ENCODE results near the gene SYT15.
A peak's percentile ranks its signal among the peaks of the same experiment; 100 is the strongest.

The SYT15 gene

DNA sequence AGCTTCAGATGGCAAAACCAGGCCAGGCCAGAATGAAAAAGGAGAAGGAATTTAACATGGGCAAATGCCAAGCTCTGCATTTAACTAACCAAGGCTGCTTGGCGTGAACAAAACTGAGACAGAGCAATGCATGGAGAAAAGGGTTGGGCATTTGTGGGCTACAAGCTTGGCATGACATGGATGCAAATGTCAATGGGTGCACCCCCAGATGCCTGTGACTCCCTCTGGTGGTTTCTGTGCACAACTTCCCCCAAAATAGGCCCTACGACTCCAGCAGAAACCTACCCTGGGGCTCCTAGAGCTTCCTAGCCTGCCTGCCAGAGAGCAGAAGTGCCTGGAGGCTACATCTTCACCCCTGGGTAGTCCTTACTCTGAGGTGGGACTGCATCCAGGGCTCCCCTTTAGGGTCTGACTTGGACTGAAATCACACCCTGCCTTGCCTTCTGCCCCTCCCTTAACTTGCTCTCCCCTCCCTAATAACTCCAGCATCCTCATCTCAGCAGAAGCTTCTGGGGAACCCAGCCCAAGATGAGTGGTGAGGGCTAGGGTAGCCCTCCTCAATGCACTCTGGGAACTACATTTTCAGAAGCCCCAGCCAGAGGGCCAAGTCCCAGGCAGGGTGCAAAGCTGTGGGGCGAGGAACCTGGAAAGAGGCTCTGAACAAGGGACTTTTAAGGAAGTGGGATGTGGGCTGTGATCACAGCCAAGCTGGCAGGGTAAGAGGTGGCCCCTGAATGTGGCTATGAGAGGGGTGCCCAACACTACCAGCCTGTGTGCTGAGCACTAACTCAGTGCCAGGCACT lies 33.7 kb upstream of the SYT15 start:
- no peak for DNase-seq (ENCODE audit: low read depth, low spot score)

DNA sequence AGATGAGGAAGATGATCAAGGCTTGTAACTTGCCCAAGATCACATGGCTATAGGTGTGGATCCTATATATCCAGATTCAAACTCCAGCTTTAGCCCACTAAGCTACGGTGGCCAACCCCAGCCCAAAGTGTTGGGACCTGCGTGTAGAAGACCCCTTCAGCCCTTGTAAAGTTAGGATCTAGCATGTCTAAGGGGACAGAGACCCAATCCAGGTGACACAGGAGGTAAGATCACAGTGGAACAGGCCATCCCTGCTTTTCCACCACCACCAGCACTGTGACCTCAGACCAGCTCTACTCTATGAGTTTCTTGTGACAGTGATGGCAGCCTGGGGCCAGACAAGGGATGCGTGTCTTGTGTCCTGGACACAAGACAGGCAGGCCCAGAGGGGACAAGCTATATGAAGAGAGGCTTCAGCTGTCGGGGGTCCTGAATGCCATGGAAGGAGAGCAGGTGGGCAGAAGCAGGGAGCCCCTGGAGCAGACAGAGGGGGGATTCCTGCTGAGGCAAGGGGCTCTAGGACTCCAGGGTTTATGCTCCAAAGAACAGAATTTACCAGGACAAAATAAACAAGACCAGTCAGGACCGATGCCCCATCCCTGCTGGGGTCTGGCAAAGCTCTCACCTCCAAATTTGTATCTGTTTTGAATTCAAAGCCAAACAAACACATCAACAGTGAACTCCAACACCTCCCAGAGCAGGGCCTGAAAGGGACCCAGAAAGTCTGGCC lies 32.9 kb upstream of the SYT15 start:
- no peak for DNase-seq (ENCODE audit: low read depth, low spot score)

DNA sequence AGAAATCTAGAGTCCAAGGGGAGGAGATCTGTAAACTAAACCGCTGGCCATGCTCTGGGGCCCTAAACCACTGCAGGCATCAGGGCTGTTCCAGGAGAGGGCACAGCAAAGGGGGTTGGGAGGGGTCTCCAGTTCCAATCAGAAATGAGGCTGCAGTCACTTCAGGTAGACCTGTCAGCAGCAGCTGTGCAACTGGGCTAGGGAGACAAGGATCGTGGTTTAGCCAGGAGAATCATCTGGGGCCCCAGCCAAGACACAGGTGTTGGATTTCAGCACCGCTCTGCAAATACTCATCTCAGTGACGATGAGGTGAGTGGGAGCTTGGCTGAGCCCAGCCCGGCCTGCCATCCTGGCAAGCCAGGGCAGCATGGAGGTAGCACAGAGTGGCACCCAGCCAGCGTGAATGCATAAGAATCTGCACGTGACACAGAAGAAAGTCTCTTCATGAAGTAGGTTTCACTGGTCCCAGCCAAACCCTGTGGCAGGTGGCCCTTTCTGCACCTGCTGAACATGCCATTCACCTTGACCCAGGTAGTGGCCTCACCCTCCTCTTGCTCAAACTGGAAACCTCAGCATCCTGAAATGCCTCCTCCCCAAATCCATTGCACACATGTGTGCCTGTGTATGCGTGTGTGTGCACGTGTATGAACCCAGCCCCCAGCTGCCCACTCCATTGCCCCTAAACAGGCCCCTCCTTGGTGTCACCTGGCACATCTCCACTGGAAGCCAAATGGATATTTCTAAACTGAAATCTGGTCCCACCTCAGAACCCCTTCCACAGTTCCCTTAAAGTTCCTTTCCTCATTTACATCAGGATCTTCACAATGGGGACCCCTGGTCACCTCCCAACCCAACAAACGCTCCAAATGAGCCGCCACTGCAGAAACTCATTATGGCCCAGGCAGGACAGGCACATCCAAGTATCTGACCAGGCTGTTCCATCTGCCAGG lies 32.1 kb upstream of the SYT15 start:
- no peak for DNase-seq (ENCODE audit: low read depth, low spot score)

GRCh38 chr10:46547541-46548497 lies 31.1 kb upstream of the SYT15 start:
- DNase-seq (ENCODE audit: low read depth, low spot score), result no peak

- no peak for DNase-seq (ENCODE audit: low read depth, low spot score)
These were observed 30.3 kb upstream of the SYT15 start for GRCh38 chr10:46548498-46549090.

- peak; percentile 0 for DNase-seq (ENCODE audit: low read depth, low spot score)
These were observed 29.5 kb upstream of the SYT15 start for GRCh38 chr10:46549171-46550075.

DNA sequence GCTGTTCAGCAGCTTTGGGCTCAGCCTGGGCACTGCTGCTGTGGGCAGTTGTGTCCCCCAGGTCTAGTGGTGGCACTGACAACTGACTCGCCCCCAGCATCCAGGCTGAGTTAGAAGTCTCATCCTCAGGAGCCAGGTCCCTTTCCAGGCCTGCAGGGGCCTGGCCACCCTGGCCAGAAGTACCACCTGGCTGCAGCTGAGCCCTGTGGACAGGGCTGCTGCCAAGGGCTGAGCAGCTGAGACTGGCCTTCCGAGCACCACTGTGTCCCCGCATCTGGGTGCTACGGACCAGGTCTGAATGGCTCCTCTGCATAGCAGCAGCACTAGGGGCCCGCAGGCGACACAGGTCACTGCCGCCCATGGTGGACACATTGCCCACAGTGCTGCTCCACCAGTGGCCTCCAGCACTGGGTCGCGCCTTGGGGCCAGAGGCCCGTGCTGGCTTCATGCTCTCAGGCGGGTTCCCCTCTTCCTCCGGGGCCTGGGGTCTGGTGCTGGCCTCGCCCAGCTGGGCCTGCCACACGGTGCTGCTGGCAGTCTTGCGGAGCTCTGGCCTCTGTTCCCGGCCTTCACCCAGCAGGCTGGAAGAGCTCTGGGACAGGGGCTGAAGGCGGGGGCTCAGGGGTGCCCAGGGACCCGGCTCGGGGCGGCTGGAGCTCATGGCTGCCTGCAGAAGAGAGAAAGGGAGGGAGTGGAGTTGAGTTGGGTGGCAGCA lies 28.7 kb upstream of the SYT15 start:
- no peak for DNase-seq (ENCODE audit: low read depth, low spot score)

GRCh38 chr10:46550795-46551700 lies 27.9 kb upstream of the SYT15 start:
- no peak for DNase-seq (ENCODE audit: low read depth, low spot score)

DNA sequence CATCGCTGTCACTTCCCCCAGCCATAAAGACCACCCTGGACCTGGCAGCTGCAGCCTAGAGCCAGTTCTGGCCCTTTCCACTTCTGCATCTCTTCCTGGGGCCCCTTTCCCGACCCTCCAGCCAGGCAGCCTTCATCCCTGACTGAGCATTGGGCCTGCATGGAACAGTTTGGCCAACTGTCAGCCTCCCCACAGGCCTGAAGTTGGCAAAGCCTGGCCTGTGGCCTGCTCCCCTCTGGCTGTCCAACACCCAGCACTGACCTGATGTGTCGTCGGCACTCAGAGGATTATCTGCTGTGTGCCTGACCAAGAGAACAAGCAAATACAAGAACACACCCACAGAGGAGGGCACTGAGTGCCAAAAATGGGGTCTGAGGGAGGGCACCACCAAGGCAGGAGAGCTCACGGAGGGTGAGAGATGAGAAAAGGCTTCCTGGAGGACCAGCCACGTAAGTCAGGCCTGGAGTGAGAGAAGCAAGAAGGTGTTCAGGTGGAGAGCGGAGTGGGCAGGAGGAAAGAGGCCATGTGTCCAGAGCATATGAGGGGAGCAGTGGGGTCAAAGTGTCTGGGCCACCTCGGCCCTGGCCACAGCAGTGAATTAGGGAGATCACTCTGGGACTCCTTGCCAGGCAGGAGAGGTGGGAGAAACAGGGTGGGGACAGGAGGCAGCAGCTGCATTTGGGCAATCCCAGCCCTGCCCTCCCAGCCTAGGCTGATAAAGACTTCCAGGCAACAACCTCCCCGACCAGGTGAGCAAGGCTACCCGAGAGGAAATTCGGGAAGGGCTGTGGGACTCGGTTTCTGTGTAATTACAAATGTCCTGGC lies 27.0 kb upstream of the SYT15 start:
- no peak for DNase-seq (ENCODE audit: low read depth, low spot score)

GRCh38 chr10:46552526-46553237 lies 26.2 kb upstream of the SYT15 start:
- DNase-seq (ENCODE audit: low read depth, low spot score), result no peak

DNA sequence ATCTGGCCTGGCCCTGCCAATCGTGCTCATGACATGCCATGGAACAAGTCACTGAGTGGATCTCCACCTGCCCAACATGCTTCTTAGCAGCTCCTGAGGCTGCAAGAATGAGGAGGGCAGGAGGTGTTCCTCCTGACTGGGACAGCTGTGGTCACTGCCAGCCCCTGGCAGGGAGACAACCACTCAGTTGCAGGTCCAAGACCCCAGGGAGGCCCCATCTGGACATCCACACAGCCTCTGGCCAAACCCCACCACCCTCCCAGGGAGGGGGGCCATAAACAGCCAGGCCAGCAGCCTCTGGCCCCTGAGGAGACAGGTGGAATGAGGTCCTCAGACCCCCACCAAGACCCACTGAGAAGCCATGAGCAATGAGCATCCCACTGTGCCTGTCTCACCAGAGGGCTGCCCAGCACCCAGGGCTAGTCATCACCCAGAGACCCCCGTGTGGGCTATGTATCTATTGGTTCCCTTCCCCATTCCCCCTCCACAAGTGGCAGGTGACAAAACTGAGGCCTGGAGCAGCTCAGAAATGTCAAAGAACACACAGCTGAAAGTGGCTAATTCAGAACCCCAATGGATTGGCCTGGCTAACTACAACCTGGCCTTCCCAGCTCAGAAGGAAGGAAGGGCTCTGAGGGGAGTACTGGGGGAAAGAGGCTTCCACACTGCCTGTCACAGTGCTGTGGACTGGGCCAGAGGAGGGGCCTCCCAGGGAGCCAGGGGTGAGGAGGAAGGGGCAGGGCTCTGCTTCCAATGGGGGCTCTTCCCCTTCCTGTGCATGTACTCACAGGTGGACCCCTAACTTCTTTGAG lies 25.5 kb upstream of the SYT15 start:
- DNase-seq (ENCODE audit: low read depth, low spot score), result no peak

GRCh38 chr10:46554166-46554781 lies 24.7 kb upstream of the SYT15 start:
- DNase-seq (ENCODE audit: low read depth, low spot score), result no peak

GRCh38 chr10:46555366-46555712 lies 23.6 kb upstream of the SYT15 start:
- DNase-seq (ENCODE audit: low read depth, low spot score), result no peak

DNA sequence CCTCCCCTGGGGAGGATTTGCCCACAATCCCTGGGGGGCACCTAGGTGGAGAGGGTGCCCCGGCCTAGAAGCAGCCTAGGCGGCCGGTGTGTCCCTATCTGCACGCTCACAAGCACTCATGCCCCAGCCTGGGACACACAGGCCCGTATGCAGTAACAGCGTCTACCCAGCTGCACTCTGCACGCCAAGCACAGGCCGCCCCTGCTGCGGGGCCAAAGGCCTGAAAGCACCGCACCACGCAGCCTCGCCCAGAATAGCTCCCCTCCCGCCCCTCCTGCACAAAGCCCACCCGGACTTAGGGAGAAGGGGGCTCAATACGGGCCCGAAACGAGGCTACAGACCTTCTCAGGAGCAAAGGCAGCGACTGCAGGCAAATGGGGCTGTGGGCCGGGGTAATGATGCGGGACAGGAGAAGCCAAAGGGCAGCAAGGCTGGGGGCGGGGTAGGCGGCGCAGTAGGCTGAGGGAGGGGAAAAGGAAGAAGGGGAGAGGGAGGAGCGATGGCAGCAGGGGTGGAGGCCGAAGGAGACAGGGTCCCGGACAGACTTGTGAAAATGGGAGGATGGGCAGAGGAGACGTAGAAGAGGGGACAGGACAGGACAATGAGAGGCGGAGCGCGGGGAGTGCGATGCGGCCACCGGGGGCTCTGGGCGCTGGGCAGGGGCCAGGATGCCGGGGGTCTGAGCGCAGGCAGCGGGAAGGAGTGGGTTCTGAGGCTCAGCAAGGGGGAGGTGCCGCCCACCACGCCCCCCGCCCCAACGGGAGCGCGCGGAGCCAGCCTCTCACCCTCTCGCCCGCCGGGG lies 23.0 kb upstream of the SYT15 start:
- DNase-seq (ENCODE audit: low read depth, low spot score), result no peak
